SU-DHL-6 (cell line): Measurements from ENCODE around the gene CRIM1.

Source experiments
- H2AFZ ChIP-seq: fragments of 200-600 bp; sonication (generic); 2 replicates; pipeline ENCODE4 v1.6.1; 2014; ENCODE audit warnings: low read depth, mild to moderate bottlenecking, moderate library complexity, mixed read lengths, antibody characterized with exemption, low read length; ENCODE audit not compliant: severe bottlenecking
- H3F3A ChIP-seq: fragments of 200-600 bp; shearing (Covaris generic); 2 replicates; pipeline ENCODE4 v1.6.0; 2016; ENCODE audit warnings: antibody characterized with exemption, mild to moderate bottlenecking; ENCODE audit not compliant: insufficient read depth
- H3K27ac ChIP-seq: fragments of 200-600 bp; sonication (generic); 2 replicates; pipeline ENCODE4 v1.5.1; 2016; ENCODE audit warnings: low read depth, mild to moderate bottlenecking, low read length, moderate library complexity, mixed read lengths
- H3K27me3 ChIP-seq: fragments of 200-600 bp; sonication (generic), shearing (Covaris generic); 2 replicates; pipeline ENCODE4 v1.6.0; 2014; ENCODE audit warnings: mild to moderate bottlenecking, low read length
- H3K36me3 ChIP-seq: fragments of 200-600 bp; sonication (generic); 2 replicates; pipeline ENCODE4 v1.6.1; 2014; ENCODE audit warnings: mild to moderate bottlenecking, low read length, mixed read lengths
- H3K4me2 ChIP-seq: fragments of 300-600, 200-600 bp; shearing (Covaris generic), sonication (generic); 2 replicates; pipeline ENCODE4 v1.6.0; 2014; ENCODE audit warnings: low read length, low read depth, mild to moderate bottlenecking; ENCODE audit not compliant: poor library complexity, severe bottlenecking
- H3K4me3 ChIP-seq: fragments of 200-600 bp; sonication (generic); 2 replicates; pipeline ENCODE4 v1.5.1; 2014; ENCODE audit warnings: antibody characterized with exemption, low read length, mild to moderate bottlenecking, mixed read lengths; ENCODE audit not compliant: insufficient read depth, poor library complexity, severe bottlenecking
- H3K79me2 ChIP-seq: fragments of 200-600 bp; sonication (generic); 2 replicates; pipeline ENCODE4 v1.6.1; 2014; ENCODE audit warnings: mild to moderate bottlenecking, low read length, moderate library complexity; ENCODE audit not compliant: insufficient read depth
- H3K9ac ChIP-seq: fragments of 200-600 bp; sonication (generic); 2 replicates; pipeline ENCODE4 v1.7.0; 2014; ENCODE audit warnings: mild to moderate bottlenecking, low read length
- H3K9me2 ChIP-seq: fragments of 200-600 bp; sonication (generic); replicated peaks from 2 replicates; pipeline ENCODE4 v1.6.1; 2014; ENCODE audit warnings: low read length; ENCODE audit not compliant: insufficient read depth
- H3K9me3 ChIP-seq: fragments of 200-600 bp; sonication (generic); 2 replicates; pipeline ENCODE4 v1.6.1; 2014; ENCODE audit warnings: low read length, mixed read lengths; ENCODE audit not compliant: insufficient read depth
- H4K20me1 ChIP-seq: fragments of 200-600 bp; sonication (generic); 2 replicates; pipeline ENCODE4 v1.6.1; 2014; ENCODE audit warnings: low read depth, mild to moderate bottlenecking, antibody characterized with exemption, low read length, moderate library complexity, mixed read lengths
- CTCF ChIP-seq: fragments of 200-600 bp; sonication (generic); IDR thresholded peaks from one replicate; pipeline ENCODE4 v1.5.1; 2017; ENCODE audit warnings: antibody characterized with exemption, mild to moderate bottlenecking, low read length, moderate library complexity; ENCODE audit not compliant: insufficient read depth, poor library complexity, severe bottlenecking
- EZH2phosphoT487 ChIP-seq: fragments of 200-600 bp; sonication (generic), shearing (Covaris generic); conservative IDR thresholded peaks from 2 replicates; pipeline ENCODE4 v1.6.1; 2018; ENCODE audit warnings: mild to moderate bottlenecking, antibody characterized with exemption, low read length, moderate library complexity, mixed read lengths

The CRIM1 gene

GRCh38 chr2:36421379-36421778 lies 65.8 kb downstream of the CRIM1 start:
- Histone ChIP-seq H3K9me3 (no peaks in the 10 kb centered on the region), H2AFZ (no peak overlapping the region), H3K79me2 (no peaks in the 10 kb centered on the region), H3K27ac (no peak overlapping the region), H3K27me3 (no peaks in the 10 kb centered on the region), H3K9ac (no peak overlapping the region), H4K20me1 (no peaks in the 10 kb centered on the region), H3F3A (no peaks in the 10 kb centered on the region), H3K4me2 (no peak overlapping the region), H3K4me3 (no peak overlapping the region), H3K9me2 (no peaks in the 10 kb centered on the region), H3K36me3 (no peaks in the 10 kb centered on the region)
- TF ChIP-seq CTCF (no peak), EZH2phosphoT487 (no peak)

GRCh38 chr2:36423172-36423571 lies 67.6 kb downstream of the CRIM1 start:
- H3K36me3 ChIP-seq: no peaks in the 10 kb centered on the region
- no peak for TF ChIP-seq EZH2phosphoT487
- TF ChIP-seq CTCF: no peak
- H3K27me3 ChIP-seq: no peaks in the 10 kb centered on the region
- no peak overlapping the region for H3K4me3 ChIP-seq
- H3K9me3 ChIP-seq: no peaks in the 10 kb centered on the region
- H4K20me1 ChIP-seq: no peaks in the 10 kb centered on the region
- no peak overlapping the region for H3K9ac ChIP-seq
- H2AFZ ChIP-seq: no peak overlapping the region
- H3K4me2 ChIP-seq: no peak overlapping the region
- no peaks in the 10 kb centered on the region for H3K9me2 ChIP-seq
- no peaks in the 10 kb centered on the region for H3K79me2 ChIP-seq
- no peaks in the 10 kb centered on the region for H3F3A ChIP-seq
- H3K27ac ChIP-seq: no peak overlapping the region

- Histone ChIP-seq H3K9ac (no peak overlapping the region), H3F3A (no peaks in the 10 kb centered on the region), H3K4me2 (no peak overlapping the region), H3K27me3 (no peaks in the 10 kb centered on the region), H3K9me3 (no peaks in the 10 kb centered on the region), H3K27ac (no peak overlapping the region), H3K4me3 (no peak overlapping the region), H3K79me2 (no peaks in the 10 kb centered on the region), H4K20me1 (no peaks in the 10 kb centered on the region), H3K9me2 (no peaks in the 10 kb centered on the region), H3K36me3 (no peaks in the 10 kb centered on the region), H2AFZ (no peak overlapping the region)
- TF ChIP-seq EZH2phosphoT487: no peak
- no peak for TF ChIP-seq CTCF
Observed at GRCh38 chr2:36423619-36424120, 68.1 kb downstream of the CRIM1 start.
